Measurements from ENCODE around the gene DSTN.

The DSTN gene

DNA sequence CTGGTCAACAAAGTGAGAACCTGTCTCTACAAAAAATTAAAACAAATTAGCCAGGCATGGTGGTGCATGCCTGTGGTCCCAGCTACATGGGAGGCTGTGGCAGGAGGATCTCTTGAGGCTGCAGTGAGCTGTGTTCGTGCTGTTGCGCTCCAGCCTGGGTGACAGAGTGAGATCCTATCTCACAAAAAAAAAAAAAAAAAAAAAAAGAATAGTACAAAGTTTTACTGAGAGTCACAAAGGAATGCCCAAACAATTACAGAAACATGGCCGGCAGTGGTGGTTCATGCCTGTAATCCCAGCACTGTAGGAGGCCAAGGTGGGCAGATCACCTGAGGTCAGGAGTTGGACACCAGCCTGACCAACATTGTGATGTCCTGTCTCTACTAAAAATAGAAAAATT lies 14.8 kb upstream of the DSTN start:
- DNase-seq = no peak

DNA sequence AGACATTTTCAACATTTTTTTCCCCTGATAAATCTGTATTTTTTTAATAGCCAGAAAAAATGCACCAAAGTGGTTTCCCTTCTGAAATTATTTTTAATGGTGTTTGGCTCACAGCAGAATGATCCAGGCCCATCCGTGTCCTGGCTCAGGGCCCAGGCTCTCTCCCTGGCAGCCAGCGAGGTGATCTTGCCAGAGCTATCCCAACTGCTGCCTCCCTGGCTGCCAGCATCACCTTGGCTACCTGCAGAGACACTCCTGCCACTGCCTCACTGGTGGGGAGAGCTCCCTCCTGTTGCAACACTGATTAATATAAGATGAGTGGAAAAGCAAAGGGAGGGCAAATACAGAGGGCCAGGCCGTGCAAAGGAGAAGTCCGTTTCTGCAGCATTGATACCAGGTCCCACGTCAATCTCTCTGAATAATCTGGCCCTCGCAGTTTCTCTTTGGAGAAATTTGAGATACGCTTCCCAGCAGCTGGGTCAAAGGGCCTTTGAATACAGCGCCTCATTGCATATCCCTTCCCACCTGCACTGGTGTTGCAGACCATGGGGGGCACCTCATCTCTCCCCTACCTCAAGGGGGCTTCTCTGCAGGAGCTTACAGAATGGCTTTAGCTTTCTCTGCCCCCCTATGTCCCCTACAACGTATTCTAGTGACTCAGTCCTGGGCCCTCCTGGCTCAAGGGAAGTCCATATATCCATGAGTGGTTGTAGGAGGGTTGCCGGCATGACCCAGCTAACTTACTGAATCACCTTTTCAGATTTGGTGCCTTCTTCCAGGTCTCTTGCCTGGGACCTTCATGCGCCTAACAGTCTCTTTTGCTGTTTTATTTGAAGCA lies 12.8 kb upstream of the DSTN start:
- DNase-seq = peak; percentile 66 to 85

DNA sequence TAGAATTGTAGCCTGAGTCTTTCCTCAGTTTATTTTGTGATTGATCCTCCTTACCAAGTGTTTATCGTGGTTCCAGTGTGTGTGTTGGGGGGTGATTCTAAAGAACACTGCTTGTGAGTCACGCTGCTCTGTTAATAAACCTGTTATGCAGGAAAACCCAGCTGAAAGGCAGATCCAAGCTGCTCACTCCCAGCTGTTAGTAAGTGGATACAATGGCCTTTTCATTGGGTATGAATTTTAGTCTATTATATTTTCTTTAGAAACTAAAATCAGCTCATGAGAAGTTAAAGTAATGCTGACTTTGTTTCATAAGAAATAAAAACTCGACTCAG lies 12.2 kb upstream of the DSTN start:
- DNase-seq = no peak

DNA sequence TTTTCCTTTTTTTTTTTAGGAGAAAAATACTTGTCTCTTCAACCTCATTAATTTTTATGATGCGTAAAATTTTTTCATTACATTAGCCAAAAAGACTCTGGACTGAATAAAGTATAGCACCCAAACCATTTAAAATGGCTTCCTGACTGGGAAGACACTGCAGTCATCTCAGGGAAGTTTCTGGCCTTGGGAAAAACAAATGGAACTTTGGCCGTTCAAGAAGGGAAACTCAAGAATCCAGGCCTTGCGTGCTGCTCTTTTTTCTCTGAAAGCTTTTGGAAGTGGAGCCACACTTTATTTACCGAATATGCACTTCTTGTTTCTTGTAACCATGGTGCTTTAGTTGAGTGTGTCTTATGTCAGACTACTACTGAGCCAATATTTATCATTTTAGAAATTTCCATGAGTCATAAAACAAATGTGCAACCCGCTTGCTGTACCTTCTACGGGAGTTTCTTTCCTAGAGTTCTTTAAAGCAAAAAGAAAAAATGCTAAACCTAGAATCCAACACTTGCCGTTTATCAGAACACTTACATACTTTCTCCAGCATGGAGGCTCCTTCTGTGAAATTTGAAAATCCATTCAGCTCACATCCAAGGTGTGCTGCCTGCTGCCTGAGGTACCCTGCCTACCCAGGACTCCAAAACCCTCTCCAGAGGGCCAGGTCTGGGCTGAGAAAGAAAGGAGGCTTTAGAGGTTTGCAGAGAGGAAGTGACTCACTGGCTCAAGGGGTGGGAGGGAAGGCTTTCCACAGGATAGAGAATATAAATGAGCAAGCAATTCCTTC lies 11.5 kb upstream of the DSTN start:
- no peak for DNase-seq

DNA sequence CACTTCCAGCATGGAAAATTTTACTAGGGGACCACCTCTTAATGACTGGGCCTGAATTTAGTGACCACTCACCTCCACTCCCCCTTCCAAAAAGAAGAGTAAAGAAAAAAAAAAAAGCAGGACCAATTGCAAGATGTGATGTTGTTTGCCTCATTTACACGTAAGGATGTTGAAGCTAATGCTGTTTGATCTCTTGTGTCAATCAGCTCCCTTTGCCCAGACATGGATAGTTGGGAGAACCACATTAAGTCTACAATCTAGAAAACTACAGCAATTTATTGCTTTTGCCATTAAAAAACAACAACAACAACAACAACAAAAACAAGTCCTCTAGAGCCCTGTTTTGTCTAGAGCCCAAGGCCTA lies 11.0 kb upstream of the DSTN start:
- no peak for DNase-seq

DNA sequence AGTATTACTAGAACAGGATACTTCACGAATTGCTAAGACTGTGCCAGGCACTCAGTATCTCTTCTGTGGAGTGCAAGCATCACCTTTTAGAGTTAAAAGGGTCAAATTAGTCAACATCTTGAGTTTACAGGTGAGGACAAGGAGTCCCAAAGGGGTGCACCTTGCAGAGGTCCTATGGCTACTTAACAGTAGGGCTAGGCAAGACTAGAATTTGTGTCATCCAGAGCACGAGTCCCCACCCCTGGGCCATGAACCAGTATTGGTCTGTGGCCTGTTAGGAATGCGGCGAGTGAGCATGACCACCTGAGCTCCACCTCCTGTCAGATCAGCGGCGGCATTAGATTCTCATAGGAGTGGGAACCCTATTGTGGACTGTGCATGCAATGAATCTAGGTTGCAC lies 10.5 kb upstream of the DSTN start:
- DNase-seq = no peak

- no peak for DNase-seq
Measured at GRCh38 chr20:17560344-17561074, 9.4 kb upstream of the DSTN start.

DNA sequence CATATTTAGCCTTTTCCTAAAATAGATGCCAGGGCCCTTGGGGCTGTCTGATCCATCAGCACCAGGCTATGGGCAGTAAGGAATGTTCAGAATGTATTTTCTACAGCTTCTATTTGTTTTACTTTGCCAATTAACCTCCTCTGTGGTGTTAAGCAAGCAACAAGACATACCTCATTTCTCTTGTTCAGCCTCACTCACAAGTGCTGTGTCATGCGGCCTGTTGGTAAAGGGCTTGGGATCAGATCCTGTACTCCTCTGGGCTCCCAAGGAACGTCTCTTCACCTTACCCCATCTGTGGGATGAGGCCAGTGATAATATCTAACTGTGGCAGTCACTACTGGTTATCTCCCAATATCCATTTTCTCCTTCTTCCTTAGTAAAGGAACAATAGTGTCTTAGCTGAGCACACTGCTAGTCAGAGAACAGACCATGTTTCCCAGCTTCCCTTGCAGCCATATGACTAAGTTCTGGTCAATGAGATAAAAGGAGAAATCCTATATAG lies 7.0 kb upstream of the DSTN start:
- DNase-seq = no peak

DNA sequence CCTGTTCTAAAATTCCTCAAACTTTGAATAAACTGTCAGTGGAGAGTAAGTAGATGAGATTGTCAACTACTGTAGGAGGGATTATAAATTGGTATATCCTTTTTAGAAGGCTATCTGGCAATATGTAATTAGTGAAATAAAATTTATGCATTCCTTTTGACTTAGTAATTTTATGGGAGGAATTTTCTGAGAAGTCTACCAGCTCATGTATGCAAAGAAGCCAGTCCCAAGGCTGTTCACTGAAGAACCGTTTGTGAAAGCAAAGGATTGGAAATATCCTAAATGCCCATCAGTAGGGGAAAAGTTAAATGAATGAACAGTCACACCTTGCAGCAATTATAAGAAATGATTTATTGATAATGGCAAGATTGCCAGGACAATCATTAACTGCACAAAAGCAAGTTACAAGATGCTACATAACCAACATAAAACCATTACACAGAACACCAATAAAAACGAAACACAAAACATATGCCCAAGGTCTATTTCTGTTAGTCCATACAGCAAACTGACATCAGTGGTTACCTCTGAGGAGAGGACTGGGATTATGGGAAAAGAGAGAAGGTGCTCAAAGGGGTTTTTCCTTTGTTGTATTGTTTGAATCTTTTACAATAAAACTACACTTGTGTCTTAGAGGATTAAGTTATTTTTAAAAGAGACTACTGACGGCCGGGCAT lies 4.6 kb upstream of the DSTN start:
- DNase-seq = no peak

GRCh38 chr20:17566345-17566744 lies 3.5 kb upstream of the DSTN start:
- no peak for DNase-seq

DNA sequence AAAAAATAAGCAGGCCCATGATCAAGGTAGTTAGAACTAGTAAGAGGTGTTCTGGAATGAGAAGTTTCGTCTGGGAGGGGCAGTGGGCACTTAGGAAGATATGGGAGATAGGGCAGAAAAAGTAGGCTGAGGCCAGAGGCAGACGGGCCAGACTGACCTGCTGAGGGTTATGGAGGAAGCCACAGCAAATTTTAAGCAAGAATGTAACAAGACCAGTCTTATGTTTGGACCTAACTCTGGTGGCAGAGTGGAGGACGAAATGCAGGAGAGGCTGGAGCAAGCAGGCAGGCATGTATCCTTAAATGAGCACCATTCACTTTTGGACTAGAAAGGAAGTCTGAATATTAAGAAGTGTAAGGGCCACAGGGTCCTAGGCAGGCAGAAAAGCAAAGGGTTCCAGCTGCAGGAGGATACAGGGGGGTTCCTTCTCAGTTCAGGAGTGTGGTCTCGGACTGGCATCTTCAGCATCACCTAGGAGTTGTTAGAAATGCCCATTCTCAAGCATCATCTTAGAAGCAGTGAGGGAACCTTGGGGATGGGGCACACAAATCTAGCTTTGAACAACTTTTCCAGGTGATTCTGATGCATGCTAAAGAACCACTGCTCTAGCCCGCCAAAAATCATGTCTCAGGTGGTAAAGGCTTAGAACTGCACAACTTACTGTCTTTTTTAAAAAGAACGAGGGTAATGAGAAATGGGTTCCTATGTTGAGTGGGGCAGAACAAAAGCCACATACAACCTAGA lies 1.7 kb upstream of the DSTN start:
- no peak for DNase-seq

GRCh38 chr20:17568972-17569521 lies 828 bp upstream of the DSTN start:
- peak; percentile 48 to 64 for DNase-seq

- peak; percentile 22 to 55 for DNase-seq
Measured at GRCh38 chr20:17570347-17571152, 675 bp downstream of the DSTN start.

DNA sequence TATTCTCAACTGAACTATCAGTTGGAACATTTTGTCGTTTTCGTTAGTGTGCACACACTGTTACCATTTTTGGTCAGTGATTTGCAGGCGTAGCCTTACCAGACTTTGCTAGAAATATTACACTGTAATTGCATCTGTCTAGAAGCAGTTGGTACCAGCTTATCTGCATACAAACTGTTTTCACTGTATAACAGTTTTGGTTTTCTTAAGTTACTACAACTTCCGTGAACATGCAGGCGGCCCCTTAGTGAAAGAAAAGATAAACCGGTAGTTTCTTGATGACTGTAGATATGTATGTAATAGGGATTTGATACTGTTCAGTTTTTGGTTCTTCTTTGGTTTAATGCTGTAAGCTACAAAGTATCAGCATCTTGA lies 1.3 kb downstream of the DSTN start:
- DNase-seq = no peak

DNA sequence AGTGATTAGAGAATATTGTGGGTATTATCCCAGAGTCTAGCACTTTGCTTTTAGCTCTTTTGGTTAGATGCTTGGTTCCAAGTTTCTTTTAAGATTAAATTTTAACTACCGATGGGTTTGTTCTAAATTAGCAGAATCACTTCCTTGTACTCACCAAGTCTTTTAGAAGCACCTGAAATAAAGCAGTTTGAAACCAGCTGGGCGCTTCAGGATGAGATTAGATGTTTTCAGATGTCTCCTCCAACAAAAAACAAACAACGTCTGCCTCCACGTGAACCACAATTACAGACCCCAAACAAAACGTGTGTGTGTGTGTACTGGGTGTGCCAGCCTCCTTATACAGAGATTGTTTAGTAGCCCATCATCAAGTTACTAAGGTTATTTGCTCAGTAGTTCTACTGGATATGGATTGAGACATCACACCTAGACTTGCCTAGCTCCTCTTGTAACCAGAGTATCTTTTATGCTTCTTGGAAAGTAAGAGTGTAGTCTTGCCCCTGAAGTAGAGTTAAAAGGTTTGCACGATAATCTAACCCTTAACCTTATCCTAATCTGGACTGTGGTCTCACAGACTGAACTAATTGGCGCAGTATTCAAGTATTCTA lies 2.3 kb downstream of the DSTN start:
- peak in 1 of 2 experiments; percentile 31 for DNase-seq

DNA sequence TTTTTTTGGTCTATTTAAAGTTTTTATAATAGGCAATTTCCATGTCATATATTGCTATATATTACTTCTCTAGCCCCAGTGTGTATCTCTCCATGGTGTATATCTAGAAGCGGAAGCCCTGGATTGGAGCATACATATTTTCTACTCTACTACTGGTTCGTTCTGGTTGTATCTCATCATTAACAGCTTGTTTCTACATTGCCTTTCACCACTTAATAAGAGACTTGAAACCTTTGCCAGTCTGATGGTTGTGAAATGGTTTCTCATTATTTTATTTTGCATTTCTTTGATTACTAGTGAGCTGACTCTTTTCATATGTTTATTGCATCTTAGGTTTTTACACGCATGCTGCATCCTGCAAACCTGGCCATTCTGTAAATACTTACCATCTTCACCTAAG lies 3.6 kb downstream of the DSTN start:
- DNase-seq = no peak

- DNase-seq = no peak
Measured at GRCh38 chr20:17576215-17576614, 6.3 kb downstream of the DSTN start.

- no peak for DNase-seq
Measured at GRCh38 chr20:17579369-17580039, 9.6 kb downstream of the DSTN start.

DNA sequence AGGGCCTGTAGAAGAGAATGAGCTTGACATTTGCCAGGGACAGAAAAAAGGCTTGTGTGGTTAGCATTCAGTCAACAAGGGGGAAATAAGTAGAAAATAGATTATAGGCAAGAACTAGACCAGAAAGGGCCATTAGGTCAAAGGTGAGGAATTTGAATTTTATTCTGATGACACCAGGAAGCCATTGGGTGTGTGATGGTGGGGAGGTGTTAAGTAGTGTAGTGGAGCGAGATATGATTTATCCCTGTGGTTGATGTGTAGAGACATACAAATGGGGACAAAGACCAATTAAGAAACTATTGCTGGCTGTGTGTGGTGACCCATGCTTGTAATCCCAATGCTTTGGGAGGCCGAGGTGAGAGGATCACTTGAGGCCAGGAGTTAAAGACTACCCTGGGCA lies 11.0 kb downstream of the DSTN start:
- no peak for DNase-seq

- no peak for DNase-seq
Measured at GRCh38 chr20:17583126-17583525, 13.3 kb downstream of the DSTN start.
